Mesenchymal stem cell (in vitro differentiated cells and primary cell): ENCODE data around the gene BAD.

ENCODE experiments used
- DNase-seq: peaks from one replicate; pipeline ENCODE4 v3.0.0-alpha.2; 2013
- H2AFZ ChIP-seq: one replicate; pipeline ENCODE4 v1.6.1; 2013; ENCODE audit warnings: low read depth, mild to moderate bottlenecking, control low read depth, inconsistent platforms, low read length, moderate library complexity
- H2AK5ac ChIP-seq: 2 replicates; pipeline ENCODE4 v1.6.1; 2013; ENCODE audit warnings: low read length, moderate library complexity, mild to moderate bottlenecking, inconsistent platforms; ENCODE audit not compliant: severe bottlenecking
- H2BK120ac ChIP-seq: one replicate; pipeline ENCODE4 v1.6.1; 2013; ENCODE audit warnings: low read depth, mild to moderate bottlenecking, inconsistent platforms, low read length, moderate library complexity
- H2BK12ac ChIP-seq, 2 experiments: one replicate each; pipeline ENCODE4 v1.6.1; 2013; ENCODE audit warnings: inconsistent platforms in 2 of 2, low read length in 2 of 2, mild to moderate bottlenecking in 2 of 2, moderate library complexity in 2 of 2, control low read depth in 1 of 2
- H2BK15ac ChIP-seq: one replicate; pipeline ENCODE4 v1.6.1; 2013; ENCODE audit warnings: mild to moderate bottlenecking, low read depth, inconsistent platforms; ENCODE audit not compliant: poor library complexity, severe bottlenecking
- H2BK5ac ChIP-seq: 2 replicates; pipeline ENCODE4 v1.6.1; 2013; ENCODE audit warnings: low read depth, mild to moderate bottlenecking, low read length, control low read depth, inconsistent platforms; ENCODE audit not compliant: poor library complexity, severe bottlenecking
- H3K14ac ChIP-seq, 2 experiments: one replicate each; pipeline ENCODE4 v1.6.1; 2013; ENCODE audit warnings: inconsistent platforms in 2 of 2, low read length in 2 of 2, control low read depth in 1 of 2, mild to moderate bottlenecking in 1 of 2, moderate library complexity in 1 of 2
- H3K18ac ChIP-seq, 2 experiments: one replicate each; pipeline ENCODE4 v1.6.1; 2013; ENCODE audit warnings: inconsistent platforms in 2 of 2, low read length in 2 of 2, control low read depth in 1 of 2, low read depth in 1 of 2, mild to moderate bottlenecking in 1 of 2
- H3K23ac ChIP-seq, 2 experiments: one replicate each; pipeline ENCODE4 v1.6.1; 2013; ENCODE audit warnings: inconsistent platforms in 2 of 2, low read length in 2 of 2, mild to moderate bottlenecking in 2 of 2, moderate library complexity in 2 of 2, control low read depth in 1 of 2
- H3K27ac ChIP-seq: 2 replicates; pipeline ENCODE4 v1.5.1; 2013; ENCODE audit warnings: mild to moderate bottlenecking, moderate library complexity, low read length, control low read depth, inconsistent platforms; ENCODE audit not compliant: poor library complexity, severe bottlenecking
- H3K27me3 ChIP-seq, 2 experiments: 2 replicates each; pipeline versions ENCODE4 v1.6.1 to v1.7.0; 2013; ENCODE audit warnings: low read length in 2 of 2, mild to moderate bottlenecking in 2 of 2, moderate library complexity in 2 of 2, control low read depth in 1 of 2, inconsistent platforms in 1 of 2; ENCODE audit not compliant: control insufficient read depth in 1 of 2, insufficient read depth in 1 of 2
- H3K36me3 ChIP-seq, 2 experiments: 2 replicates each; pipeline versions ENCODE4 v1.6.1 to v1.7.0; 2013; ENCODE audit warnings: low read length in 2 of 2, control low read depth in 1 of 2, inconsistent platforms in 1 of 2, low read depth in 1 of 2, mild to moderate bottlenecking in 1 of 2; ENCODE audit not compliant: insufficient read depth in 2 of 2, control insufficient read depth in 1 of 2
- H3K4ac ChIP-seq, 2 experiments: one replicate each; pipeline ENCODE4 v1.6.1; 2013; ENCODE audit warnings: inconsistent platforms in 2 of 2, low read length in 2 of 2, mild to moderate bottlenecking in 2 of 2, moderate library complexity in 2 of 2, control low read depth in 1 of 2, low read depth in 1 of 2
- H3K4me1 ChIP-seq: 2 replicates; pipeline ENCODE4 v1.6.1; 2013; ENCODE audit warnings: low read depth, low read length, control low read depth; ENCODE audit not compliant: control insufficient read depth, insufficient read depth
- H3K4me2 ChIP-seq: 2 replicates; pipeline ENCODE4 v1.6.1; 2013; ENCODE audit warnings: low read length, mild to moderate bottlenecking, inconsistent platforms; ENCODE audit not compliant: poor library complexity, severe bottlenecking
- H3K4me3 ChIP-seq, 2 experiments: 2 replicates each; pipeline versions ENCODE4 v1.5.1 to v1.7.0; 2013; ENCODE audit warnings: low read length in 2 of 2, mild to moderate bottlenecking in 2 of 2, control low read depth in 1 of 2, low read depth in 1 of 2; ENCODE audit not compliant: insufficient read depth in 1 of 2
- H3K79me1 ChIP-seq: replicated peaks from 2 replicates; pipeline ENCODE4 v1.6.1; 2013; ENCODE audit warnings: mild to moderate bottlenecking, control low read depth, low read length, inconsistent platforms; ENCODE audit not compliant: poor library complexity, severe bottlenecking
- H3K9ac ChIP-seq: 2 replicates; pipeline ENCODE4 v1.7.0; 2013; ENCODE audit warnings: mild to moderate bottlenecking, low read length, moderate library complexity
- H3K9me3 ChIP-seq: 2 replicates; pipeline ENCODE4 v1.7.0; 2013; ENCODE audit warnings: mild to moderate bottlenecking, low read length; ENCODE audit not compliant: control insufficient read depth
- H4K8ac ChIP-seq: one replicate; pipeline ENCODE4 v1.6.1; 2013; ENCODE audit warnings: inconsistent platforms, mild to moderate bottlenecking, low read length, moderate library complexity
- H4K91ac ChIP-seq: one replicate; pipeline ENCODE4 v1.6.1; 2013; ENCODE audit warnings: mild to moderate bottlenecking, low read length, inconsistent platforms
- WGBS: methylation state at CpG from one replicate; pipeline ENCODE4 v1.1.7; 2013; ENCODE audit warnings: mixed read lengths; 5-methylcytosine and 5-hydroxymethylcytosine counted together

The BAD gene

DNA sequence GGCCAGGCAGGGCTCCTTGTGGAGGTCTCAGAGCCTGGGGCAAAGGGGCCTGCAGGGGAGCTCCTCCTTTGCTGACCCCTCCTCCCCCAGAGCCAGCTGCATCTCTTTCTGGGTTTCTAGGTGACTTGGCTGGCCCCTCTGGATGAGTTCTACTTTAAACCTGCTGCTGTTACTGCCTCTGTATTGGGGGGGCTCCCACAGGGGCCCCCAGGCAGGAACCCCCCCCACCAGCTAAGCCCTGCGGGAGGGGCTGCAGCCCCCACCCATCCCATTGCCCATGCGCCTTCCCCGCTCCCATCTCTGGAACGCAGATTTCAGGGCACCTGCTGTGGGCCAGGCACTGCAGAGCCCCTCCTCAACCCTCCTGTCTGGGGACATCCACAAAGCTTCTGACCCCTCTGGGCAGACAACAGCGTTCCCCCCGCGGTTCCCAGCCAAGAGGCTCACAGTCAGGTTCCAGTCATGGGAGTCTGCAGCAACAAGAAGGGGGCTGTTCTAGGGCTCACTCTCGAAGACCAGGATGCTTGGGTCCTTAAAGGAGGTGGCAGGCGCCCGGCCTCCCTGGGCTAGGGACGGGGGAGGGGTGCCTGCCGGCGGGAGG lies 34.0 kb downstream of the BAD start:
- Histone ChIP-seq H4K91ac (peak overlapping the region; percentile 61), H2BK15ac (peak overlapping the region; percentile 60), H3K9me3 (no peaks in the 10 kb centered on the region), H2BK5ac (no peak overlapping the region), H3K4me2 (peak overlapping the region; percentile 95), H2AFZ (peak overlapping the region; percentile 89), H2BK12ac (no peak overlapping the region), H3K9ac (peak overlapping the region; percentile 76), H3K4me1 (peaks cover 37% of the 10 kb centered on the region), H3K36me3 (peaks cover 9 to 17% of the 10 kb centered on the region in 2 experiments), H3K27ac (no peak overlapping the region), H3K23ac (no peak overlapping the region), H3K4ac (peak overlapping the region in 1 of 2 experiments; percentile 43), H3K14ac (peak overlapping the region in 1 of 2 experiments; percentile 27), H3K79me1 (peaks cover 23% of the 10 kb centered on the region), H3K27me3 (no peaks in the 10 kb centered on the region), H4K8ac (peak overlapping the region; percentile 93), H3K18ac (peak overlapping the region; percentile 18 to 67), H2BK120ac (no peak overlapping the region), H3K4me3 (peak overlapping the region; percentile 64 to 77), H2AK5ac (no peak overlapping the region)
- 12% methylated on average over 13 of the region's 13 CpGs for WGBS
- peak; percentile 43 for DNase-seq

DNA sequence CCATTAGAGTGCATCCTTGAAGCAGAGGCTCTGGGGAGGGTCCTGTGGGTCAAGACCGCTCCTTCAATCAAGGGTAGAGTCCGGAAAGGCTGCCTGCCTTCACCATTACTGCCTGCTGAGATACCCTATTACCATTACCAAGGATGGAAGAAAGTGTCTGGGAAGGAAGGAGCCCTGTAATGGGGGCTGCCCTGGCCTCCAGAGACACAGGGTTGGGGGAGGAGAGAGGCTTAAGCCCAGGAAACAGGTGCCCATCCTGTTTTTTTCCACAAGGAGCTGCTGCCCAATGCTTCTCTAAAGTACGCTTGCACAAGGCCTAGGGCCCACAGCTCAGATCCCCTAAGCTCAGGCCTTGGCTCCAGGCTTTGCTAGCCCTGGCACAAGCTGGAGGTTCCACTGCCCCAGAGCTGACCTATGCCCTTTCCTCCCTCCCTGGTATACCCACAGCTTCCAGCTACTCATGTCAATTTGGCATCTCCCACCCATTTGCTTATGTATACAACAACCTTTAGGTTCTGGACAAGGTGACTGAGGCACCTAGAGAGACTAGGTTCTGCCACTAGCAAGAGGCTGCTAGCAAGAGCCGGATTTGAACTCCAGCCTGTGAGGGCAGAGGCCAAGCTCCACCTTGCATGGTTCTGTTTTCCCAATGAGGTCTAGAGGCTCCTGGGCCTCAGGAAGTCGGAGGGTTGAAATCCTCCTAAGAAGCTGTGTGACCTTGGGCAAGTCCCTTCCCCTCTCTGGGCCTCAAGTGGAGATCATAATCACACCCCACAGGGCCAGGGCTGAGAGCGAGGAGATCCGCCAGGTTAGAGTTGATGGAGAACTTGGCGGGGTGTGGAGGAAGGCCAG lies 34.7 kb downstream of the BAD start:
- Histone ChIP-seq H3K36me3 (peaks cover 3 to 16% of the 10 kb centered on the region in 2 experiments), H4K91ac (no peak overlapping the region), H3K27me3 (no peaks in the 10 kb centered on the region), H2BK120ac (no peak overlapping the region), H3K9ac (no peak overlapping the region), H2BK5ac (no peak overlapping the region), H4K8ac (no peak overlapping the region), H2AK5ac (no peak overlapping the region), H3K14ac (no peak overlapping the region), H3K18ac (no peak overlapping the region), H3K4me1 (peaks cover 44% of the 10 kb centered on the region), H2BK15ac (no peak overlapping the region), H2AFZ (no peak overlapping the region), H3K4me3 (no peak overlapping the region), H3K27ac (no peak overlapping the region), H2BK12ac (no peak overlapping the region), H3K4ac (no peak overlapping the region), H3K23ac (no peak overlapping the region), H3K79me1 (peaks cover 18% of the 10 kb centered on the region), H3K4me2 (no peak overlapping the region), H3K9me3 (no peaks in the 10 kb centered on the region)
- no peak for DNase-seq
- WGBS: 73% methylated on average over 6 of the region's 8 CpGs

DNA sequence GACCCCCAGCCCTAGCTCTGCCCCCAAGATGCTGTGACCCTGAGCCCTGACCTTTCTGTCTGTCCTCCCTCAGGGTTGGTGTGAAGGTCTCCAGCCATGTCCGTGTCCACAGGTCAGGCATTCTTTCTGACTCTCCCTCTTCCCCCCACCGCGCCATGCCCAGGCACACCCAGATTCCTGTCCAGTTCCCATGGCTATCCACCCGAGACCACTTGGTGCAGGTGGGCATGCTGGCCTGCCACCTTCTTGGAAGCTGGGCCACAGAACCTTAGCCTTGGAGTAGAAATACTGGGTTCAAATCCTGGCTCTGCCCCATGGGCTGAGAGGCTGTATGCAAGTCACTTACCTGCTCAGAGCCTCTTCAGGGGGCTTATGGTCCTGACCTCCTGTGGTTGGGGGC lies 35.4 kb downstream of the BAD start:
- Histone ChIP-seq H2BK12ac (no peak overlapping the region), H3K4me3 (no peak overlapping the region), H3K36me3 (peaks cover 4 to 12% of the 10 kb centered on the region in 2 experiments), H4K8ac (no peak overlapping the region), H3K9ac (peak overlapping the region; percentile 15), H3K14ac (no peak overlapping the region), H3K23ac (no peak overlapping the region), H3K9me3 (no peaks in the 10 kb centered on the region), H2BK15ac (no peak overlapping the region), H2BK5ac (no peak overlapping the region), H4K91ac (peak overlapping the region; percentile 37), H3K18ac (no peak overlapping the region), H3K79me1 (peaks cover 12% of the 10 kb centered on the region), H3K4me2 (no peak overlapping the region), H3K27me3 (no peaks in the 10 kb centered on the region), H3K4ac (no peak overlapping the region), H3K4me1 (peaks cover 43% of the 10 kb centered on the region), H2AFZ (no peak overlapping the region), H3K27ac (no peak overlapping the region), H2AK5ac (no peak overlapping the region), H2BK120ac (no peak overlapping the region)
- 96% methylated on average over 4 of the region's 4 CpGs for WGBS
- DNase-seq: no peak

DNA sequence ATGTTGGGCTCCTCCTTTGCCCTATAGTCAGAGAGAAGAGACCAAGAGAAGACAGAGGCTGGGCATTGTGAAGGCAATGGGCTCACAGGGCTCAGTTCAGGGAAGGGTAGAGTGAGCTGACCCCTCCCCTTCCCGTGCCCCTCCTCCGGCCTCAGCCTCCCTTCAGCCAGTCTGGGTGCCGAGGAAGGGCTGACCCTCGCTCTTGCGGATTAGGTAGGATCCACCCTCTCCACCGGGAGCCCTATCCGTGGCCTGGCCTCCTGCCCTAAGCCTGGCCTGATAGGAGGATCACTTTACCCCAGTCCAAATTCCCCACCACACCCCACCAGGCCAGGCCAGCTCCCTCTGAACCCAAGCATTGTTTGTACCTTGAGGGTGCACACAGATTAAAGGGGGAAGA lies 35.9 kb downstream of the BAD start:
- 75% methylated on average over 7 of the region's 7 CpGs for WGBS
- no peak overlapping the region for H3K23ac ChIP-seq
- H3K27ac ChIP-seq: no peak overlapping the region
- no peak overlapping the region for H2BK5ac ChIP-seq
- DNase-seq: no peak
- H3K9me3 ChIP-seq: no peaks in the 10 kb centered on the region
- peaks cover 7 to 14% of the 10 kb centered on the region in 2 experiments for H3K36me3 ChIP-seq
- peak overlapping the region; percentile 93 for H3K9ac ChIP-seq
- H4K91ac ChIP-seq: no peak overlapping the region
- peak overlapping the region; percentile 20 to 59 for H2BK12ac ChIP-seq
- no peak overlapping the region for H3K14ac ChIP-seq
- H4K8ac ChIP-seq: no peak overlapping the region
- H3K79me1 ChIP-seq: peaks cover 9% of the 10 kb centered on the region
- no peak overlapping the region for H2BK15ac ChIP-seq
- H2AK5ac ChIP-seq: no peak overlapping the region
- H2AFZ ChIP-seq: no peak overlapping the region
- H3K4ac ChIP-seq: no peak overlapping the region
- H3K4me1 ChIP-seq: peaks cover 43% of the 10 kb centered on the region
- no peak overlapping the region for H2BK120ac ChIP-seq
- H3K4me2 ChIP-seq: no peak overlapping the region
- H3K27me3 ChIP-seq: no peaks in the 10 kb centered on the region
- no peak overlapping the region for H3K18ac ChIP-seq
- H3K4me3 ChIP-seq: no peak overlapping the region
